ENCODE results near the gene F10.

F10 gene

GRCh38 chr13:113117911-113118260 lies 4.7 kb upstream of the F10 start:
- DNase-seq: no peak

DNA sequence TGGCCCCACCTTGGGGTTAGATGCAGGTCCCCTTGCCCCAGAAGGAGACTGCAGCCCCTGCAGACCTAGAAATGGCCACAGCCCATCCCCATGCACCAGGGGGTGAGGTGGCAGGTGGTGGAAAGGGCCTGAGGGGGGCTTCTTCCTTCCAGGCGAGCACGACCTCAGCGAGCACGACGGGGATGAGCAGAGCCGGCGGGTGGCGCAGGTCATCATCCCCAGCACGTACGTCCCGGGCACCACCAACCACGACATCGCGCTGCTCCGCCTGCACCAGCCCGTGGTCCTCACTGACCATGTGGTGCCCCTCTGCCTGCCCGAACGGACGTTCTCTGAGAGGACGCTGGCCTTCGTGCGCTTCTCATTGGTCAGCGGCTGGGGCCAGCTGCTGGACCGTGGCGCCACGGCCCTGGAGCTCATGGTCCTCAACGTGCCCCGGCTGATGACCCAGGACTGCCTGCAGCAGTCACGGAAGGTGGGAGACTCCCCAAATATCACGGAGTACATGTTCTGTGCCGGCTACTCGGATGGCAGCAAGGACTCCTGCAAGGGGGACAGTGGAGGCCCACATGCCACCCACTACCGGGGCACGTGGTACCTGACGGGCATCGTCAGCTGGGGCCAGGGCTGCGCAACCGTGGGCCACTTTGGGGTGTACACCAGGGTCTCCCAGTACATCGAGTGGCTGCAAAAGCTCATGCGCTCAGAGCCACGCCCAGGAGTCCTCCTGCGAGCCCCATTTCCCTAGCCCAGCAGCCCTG lies 4.2 kb upstream of the F10 start:
- no peak for DNase-seq

DNA sequence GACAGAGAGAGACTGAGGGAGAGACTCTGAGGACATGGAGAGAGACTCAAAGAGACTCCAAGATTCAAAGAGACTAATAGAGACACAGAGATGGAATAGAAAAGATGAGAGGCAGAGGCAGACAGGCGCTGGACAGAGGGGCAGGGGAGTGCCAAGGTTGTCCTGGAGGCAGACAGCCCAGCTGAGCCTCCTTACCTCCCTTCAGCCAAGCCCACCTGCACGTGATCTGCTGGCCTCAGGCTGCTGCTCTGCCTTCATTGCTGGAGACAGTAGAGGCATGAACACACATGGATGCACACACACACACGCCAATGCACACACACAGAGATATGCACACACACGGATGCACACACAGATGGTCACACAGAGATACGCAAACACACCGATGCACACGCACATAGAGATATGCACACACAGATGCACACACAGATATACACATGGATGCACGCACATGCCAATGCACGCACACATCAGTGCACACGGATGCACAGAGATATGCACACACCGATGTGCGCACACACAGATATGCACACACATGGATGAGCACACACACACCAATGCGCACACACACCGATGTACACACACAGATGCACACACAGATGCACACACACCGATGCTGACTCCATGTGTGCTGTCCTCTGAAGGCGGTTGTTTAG lies 3.3 kb upstream of the F10 start:
- DNase-seq: no peak

GRCh38 chr13:113119822-113120189 lies 2.8 kb upstream of the F10 start:
- DNase-seq: no peak

- DNase-seq: no peak
Observed at GRCh38 chr13:113120300-113121182, 2.1 kb upstream of the F10 start.

GRCh38 chr13:113121183-113121927 lies 1.2 kb upstream of the F10 start:
- no peak for DNase-seq

GRCh38 chr13:113121928-113122471 lies 599 bp upstream of the F10 start:
- DNase-seq: no peak

DNA sequence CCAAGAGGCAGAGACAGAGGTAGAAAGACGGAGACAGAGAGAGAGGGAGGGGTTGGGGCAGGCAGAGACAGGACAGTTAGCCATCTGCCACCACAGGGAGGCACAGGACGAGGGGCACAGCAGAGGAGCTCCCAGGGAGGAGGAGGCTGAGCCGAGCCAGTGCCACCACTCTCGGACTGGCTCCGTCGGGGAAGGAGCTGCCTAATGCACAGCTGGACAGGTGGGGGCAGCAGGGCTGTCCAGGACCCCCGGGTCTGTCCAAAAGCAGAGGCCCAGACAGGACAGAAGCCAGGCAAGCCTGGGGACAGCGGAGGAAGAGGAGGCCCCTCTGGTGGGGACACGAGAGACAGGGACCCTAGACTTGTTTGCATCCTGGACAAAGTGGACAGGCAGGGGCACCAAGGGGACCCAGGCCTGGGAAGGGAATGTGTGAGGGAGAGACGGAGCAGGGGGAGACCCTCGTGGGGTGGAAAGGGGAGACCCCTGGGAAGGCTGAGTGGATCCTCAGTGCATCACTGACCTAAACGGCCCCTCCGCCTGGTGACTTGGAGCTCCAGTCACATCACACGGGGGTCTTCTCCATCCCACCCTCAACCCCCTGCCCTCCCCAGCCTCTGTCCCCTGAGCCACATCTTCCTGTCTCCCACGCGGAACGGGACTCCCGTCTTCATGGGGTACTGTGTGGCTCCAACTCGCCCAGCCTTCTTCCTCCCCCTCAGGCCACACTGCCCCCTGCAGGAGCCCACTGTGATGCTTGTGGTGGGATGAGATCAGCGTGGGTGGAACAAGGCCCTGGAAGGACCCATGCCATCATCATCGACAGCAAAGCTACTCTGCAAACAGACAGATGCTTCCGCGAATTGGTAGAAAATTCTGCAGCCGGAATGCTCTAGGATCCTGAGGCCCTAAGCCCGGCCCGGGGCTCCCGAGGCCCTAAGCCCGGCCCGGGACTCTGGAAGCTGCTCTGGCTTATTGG lies 915 bp downstream of the F10 start:
- DNase-seq: no peak

DNA sequence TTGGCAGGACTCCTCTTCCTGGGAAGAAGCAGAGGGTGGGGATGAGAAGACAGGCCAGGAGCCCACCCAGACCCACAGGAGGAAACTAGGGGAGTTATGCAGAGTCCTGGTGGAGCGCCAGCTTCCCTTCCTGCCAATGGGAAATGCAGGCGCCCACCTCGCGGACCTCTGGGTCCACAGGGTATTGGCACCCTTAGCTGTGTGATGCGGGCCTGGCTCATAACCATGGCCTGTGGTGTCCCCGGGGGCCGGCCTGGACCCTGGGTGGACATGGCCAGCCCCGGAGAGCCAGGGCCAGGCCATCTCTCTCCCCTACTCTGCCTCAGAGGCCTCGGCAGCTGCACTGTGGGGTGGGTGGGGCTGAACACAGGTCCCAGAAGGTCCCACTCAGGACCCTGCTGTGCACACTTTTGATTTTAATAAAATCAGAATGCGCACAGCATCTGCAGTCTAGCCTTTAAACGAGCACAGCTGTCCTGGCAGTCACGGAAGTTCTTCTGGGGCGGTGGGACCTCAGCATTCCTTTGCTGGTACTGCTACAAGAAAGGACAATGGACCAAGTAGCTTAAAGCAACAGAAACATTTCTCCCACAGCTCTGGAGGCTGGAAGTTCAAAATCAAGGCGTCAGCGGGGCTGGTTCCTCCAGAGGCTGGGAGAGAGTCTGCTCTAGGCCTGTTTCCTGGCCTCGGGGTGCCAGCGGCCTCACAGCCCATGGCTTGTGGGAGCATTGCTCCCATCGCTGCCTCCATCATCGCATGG lies 1.8 kb downstream of the F10 start:
- no peak for DNase-seq

DNA sequence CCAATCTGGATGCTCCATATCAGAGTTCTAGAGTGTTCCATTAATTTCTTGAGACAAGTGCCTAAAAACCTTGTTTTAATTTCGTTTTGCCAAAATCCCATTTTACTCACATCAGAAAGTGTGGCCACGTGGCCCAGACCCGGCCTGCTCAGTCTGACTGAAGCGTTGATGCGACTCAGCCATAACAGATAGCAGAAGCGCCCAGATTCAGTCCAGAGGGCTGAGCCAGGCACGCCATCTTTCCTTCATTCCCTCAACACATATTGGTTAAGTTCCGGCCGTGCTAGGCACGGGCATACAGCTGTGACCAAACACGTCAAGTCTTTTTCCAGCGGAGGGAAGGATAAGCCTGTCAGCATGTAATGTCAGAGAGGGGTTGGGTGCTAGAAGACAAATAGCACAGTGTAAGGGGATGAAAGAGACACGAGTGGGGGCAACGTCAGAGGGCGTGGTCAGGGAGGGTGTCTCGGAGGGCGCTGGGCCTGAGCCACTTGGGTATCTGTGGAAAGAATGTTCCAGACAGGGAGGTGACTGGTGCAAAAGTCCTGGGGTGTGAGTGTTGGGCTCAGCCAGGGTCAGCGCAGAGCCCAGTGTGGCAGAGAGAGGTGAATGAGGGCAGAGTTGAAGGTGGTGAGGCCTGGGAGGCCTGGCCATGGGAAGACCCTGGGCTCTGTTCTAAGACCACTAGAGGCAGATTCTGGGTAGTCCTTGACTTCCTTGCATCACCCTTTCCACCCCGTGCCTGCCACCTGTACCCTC lies 3.1 kb downstream of the F10 start:
- DNase-seq: no peak

DNA sequence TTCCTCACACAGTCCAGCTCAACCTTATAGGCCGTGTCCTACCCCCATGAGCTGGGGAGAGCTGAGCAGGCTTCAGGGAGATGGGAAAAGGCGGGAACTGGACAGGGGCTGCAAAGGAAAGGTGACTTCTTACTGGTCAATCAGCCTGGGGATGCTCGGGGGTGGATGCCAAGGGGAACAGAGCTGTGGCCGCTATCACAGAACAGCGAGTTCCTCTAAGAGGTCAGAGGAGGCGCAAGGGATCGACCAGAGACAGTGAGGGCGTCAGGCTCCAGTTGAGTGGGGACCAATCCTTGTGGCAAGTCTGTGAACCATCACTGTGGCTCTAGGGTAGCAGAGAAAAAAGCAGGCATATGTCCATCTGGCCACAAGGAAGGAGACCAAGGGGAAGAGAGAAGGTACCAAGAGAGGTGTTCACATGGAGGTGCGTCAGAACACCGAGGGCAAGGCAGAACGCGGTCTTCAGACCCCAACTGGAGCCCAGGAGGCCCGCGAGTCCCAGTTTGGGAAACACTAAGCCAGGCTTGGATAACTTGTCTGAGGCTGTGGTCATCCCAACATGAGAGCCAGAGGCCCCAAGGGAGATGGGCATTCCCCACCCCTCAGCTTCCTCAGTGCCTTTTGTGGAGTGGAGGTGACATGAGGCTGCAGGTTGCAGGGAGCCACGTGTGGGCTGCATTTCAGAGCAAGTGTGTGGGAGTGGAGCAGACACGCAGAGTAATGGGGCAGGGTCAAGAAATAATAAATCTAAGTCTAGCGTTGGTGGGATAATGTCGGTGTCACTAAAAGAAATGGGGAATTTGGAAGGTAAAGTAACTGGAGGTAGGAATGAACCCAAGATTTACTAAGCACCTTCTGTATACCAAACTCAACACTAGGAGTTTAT lies 3.9 kb downstream of the F10 start:
- DNase-seq: no peak

DNA sequence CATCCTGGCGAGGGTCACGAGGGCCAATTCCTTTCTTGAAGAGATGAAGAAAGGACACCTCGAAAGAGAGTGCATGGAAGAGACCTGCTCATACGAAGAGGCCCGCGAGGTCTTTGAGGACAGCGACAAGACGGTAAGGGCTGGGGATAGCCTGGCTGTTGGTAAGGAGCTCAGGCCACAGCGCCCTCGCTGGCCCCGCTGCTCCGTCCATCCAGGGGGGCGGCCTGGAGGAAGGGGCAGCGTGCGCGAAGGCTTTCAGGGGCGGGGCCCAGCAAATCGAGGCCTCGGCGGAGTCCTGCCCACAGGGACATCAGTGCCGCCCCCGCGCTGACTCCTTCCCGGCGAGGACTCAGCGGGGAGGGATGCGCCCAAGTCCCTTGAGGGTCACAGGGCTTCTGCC lies 6.9 kb downstream of the F10 start:
- no peak for DNase-seq

DNA sequence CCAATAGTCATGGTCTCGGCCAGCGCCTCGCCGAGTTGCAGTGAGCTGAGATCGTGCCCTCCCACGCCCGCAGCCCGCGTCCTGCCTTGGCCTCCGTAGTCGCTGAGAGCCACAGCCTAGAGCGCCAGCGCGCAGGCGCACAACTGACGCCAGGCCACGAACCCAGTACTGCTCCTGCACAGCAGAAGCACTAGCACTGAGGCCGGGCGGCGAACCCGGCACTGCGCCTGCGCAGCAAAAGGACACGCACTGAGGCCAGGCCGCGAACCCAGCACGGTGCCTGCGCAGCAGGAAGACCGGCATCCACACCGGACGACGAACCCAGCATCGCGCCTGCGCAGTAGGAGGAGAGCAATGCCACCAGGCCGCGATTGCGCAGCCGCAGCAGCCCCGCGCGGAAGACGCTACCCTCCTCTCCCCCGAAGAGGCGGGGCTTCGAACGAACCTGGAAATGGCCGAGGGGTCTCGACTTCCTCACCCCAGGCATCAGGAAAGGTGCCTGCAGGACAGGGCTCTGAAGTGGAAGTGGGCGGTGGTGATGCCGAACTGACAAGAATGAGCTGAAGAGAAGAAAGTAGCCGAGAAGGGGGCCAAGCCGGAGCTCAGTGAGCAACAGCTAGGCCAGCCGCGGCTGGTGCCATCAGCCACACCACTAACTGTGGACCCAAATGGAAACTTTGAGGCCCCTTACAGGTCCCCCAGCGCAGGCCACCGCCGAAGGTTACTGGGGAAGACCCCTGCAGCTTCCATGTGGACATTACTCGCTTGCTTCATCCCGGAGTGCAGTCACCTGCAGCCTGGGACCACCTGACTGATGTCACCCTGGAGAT lies 7.5 kb downstream of the F10 start:
- peak; percentile 66 for DNase-seq

- DNase-seq: no peak
Observed at GRCh38 chr13:113135281-113135760, 12.7 kb downstream of the F10 start.

DNA sequence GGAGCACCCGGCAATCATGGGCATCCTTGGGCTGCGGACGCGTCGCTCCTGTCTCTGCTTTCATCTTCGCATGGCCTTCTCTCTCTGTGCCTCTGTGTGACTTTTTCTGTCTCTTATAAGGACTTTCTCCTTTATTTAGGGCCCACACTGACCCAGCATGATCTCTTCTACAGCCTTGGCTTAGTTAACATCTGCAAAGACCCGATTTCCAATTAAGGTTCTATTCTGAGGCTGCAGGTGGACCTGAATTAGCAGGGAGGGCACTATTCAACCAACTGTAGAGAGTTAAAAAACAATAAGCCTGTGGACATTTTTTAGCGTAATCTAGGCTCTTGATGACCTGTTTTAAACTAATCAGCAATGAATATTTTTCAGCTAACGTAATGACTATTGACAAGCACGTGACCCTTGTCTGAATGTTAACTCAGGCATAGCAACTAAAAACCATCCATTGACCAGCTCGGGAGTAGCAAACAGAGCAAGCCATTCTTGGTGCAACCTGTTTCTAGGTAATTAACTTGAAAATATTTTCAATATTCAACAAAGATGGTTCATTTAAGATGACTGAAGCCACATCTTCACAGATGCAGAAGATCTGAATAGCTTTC lies 15.2 kb downstream of the F10 start:
- DNase-seq: no peak

GRCh38 chr13:113138792-113139551 lies 16.4 kb downstream of the F10 start:
- DNase-seq: no peak

DNA sequence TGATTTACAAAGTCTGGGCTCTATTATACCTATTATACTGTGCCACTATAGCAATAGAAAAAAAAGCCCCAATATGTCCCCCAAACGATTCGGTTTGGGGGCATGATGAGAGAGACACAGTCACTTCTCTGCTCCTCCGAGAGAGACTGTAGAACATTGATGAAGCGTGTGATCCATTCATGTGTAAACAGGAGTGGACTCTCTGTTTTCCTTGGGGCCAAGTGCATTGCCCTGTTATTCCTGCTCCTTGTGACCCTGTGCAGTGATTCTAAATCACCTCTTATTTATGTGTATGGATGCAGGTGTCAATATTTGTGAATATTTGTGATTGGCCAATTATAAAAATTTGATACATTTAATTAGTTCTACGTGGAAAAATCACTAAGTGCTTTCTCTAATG lies 17.0 kb downstream of the F10 start:
- no peak for DNase-seq

Measured in activated CD4-positive, alpha-beta T cell treated with anti-CD3 and anti-CD28 coated beads for 48 hours (primary cell).